Activated CD4-positive, alpha-beta T cell treated with anti-CD3 and anti-CD28 coated beads, Interleukin-2, amount 50 U/mL, for 48 hours (primary cell): ENCODE measurements around the gene CHCHD5.
"Not testable (repeated sequence)": the region's sequence is repeated elsewhere in the genome, so short reads cannot be mapped to it uniquely, and the experiment has no call there.

Experiments
- DNase-seq, 2 experiments: peaks; one replicate each; pipeline ENCODE4 v3.0.0-alpha.2; 2020

Gene CHCHD5

GRCh38 chr2:112584134-112584890 is at the start of gene CHCHD5:
CHCHD5 (plus strand) TSS chr2:112584609; CDS start chr2:112584648, 39 bp downstream.
- peak; percentile 90 to 93 for DNase-seq

GRCh38 chr2:112534826-112535225 is 49.6 kb upstream of the CHCHD5 start:
- DNase-seq, result no peak

- not testable (repeated sequence) for DNase-seq
Observed at GRCh38 chr2:112536665-112537064, 47.7 kb upstream of the CHCHD5 start.

GRCh38 chr2:112539306-112539705 is 45.1 kb upstream of the CHCHD5 start:
- no peak for DNase-seq

GRCh38 chr2:112540906-112541305 is 43.5 kb upstream of the CHCHD5 start:
- no peak for DNase-seq

- peak; percentile 20 to 73 for DNase-seq
Observed at GRCh38 chr2:112541315-112542122, 42.9 kb upstream of the CHCHD5 start.

GRCh38 chr2:112542123-112542983 is 42.1 kb upstream of the CHCHD5 start, which contains the start of gene POLR1B:
POLR1B (plus strand) TSS chr2:112542465; CDS start chr2:112542495, 30 bp downstream.
- peak; percentile 77 to 82 for DNase-seq

GRCh38 chr2:112542984-112543661 is 41.3 kb upstream of the CHCHD5 start:
- DNase-seq, result peak; percentile 17 to 24

- DNase-seq, result no peak
Observed at GRCh38 chr2:112547333-112547732, 37.1 kb upstream of the CHCHD5 start.

GRCh38 chr2:112548980-112549379 is 35.4 kb upstream of the CHCHD5 start:
- DNase-seq, result no peak

GRCh38 chr2:112566104-112566503 is 18.3 kb upstream of the CHCHD5 start:
- DNase-seq, result no peak

- not testable (repeated sequence) for DNase-seq
Observed at GRCh38 chr2:112566508-112566907, 17.9 kb upstream of the CHCHD5 start.

- no peak for DNase-seq
Observed at GRCh38 chr2:112572005-112572404, 12.4 kb upstream of the CHCHD5 start.

GRCh38 chr2:112577756-112578155 is 6.7 kb upstream of the CHCHD5 start:
- no peak for DNase-seq

GRCh38 chr2:112579241-112579640 is 5.2 kb upstream of the CHCHD5 start:
- no peak for DNase-seq

GRCh38 chr2:112580084-112580483 is 4.3 kb upstream of the CHCHD5 start:
- DNase-seq, result no peak

GRCh38 chr2:112582314-112582746 is 2.1 kb upstream of the CHCHD5 start:
- DNase-seq, result peak; percentile 17 to 24

GRCh38 chr2:112583497-112584133 is 794 bp upstream of the CHCHD5 start:
- DNase-seq, result no peak

GRCh38 chr2:112584891-112585250 is 462 bp downstream of the CHCHD5 start:
- DNase-seq, result peak in 1 of 2 experiments; percentile 8

GRCh38 chr2:112585400-112585799 is 991 bp downstream of the CHCHD5 start:
- no peak for DNase-seq

GRCh38 chr2:112585873-112586464 is 1.6 kb downstream of the CHCHD5 start:
- DNase-seq, result no peak
